ENCODE measurements around the gene UBL7. TPM values are rescaled to one million over a fixed set of nuclear protein-coding genes. Genes with fewer than 3 reads are reported as not detected.

The UBL7 gene
- polyA plus RNA-seq, 3 donors: 60.2 to 68.7 (median 66.8) TPM

DNA sequence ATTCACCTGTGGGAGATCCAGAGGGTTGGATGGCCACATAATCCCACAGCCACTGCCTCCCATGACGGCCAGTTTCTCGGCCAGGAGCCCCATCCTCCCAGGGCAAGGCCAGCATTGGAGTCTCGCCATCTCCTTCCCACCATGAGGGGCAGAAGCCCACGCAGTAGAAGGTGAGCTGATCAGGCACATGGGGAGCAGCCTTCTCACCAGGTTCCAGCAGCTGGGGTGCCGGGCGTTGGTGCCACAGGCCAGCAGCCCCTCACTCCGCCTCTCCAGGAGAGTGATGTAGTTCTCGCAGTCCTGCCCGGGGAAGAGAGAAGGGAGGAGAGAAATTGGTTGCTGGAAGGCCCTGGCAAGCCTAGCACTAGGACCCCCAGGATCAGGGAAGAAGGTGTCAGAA is 43.3 kb downstream of the UBL7 start:
- DNase-seq (ENCODE audit: extremely low read depth in 1 of 11, low read depth in 9 of 11, low spot score in 4 of 11): no peak

DNA sequence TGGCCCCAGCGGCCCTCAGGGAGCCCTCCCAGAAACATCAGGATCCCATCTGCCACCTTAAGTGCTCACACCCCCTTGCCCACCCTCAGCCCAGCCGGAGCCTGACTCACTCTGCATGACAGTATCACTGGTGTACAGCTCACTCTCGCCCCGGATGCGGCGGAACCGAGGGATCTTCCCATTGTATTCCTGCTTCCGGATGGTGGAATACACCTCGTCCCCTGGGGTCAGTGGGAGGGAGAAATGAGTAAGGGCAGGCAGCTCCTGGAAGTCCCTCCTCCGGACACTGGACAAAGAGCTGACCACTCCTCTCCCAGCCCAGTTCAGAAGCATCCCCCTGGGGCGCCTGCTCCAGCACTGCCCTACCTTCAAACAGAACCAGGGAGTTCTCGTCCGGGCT is 43.7 kb downstream of the UBL7 start:
- no peak for DNase-seq (ENCODE audit: extremely low read depth in 1 of 11, low read depth in 9 of 11, low spot score in 4 of 11)

DNA sequence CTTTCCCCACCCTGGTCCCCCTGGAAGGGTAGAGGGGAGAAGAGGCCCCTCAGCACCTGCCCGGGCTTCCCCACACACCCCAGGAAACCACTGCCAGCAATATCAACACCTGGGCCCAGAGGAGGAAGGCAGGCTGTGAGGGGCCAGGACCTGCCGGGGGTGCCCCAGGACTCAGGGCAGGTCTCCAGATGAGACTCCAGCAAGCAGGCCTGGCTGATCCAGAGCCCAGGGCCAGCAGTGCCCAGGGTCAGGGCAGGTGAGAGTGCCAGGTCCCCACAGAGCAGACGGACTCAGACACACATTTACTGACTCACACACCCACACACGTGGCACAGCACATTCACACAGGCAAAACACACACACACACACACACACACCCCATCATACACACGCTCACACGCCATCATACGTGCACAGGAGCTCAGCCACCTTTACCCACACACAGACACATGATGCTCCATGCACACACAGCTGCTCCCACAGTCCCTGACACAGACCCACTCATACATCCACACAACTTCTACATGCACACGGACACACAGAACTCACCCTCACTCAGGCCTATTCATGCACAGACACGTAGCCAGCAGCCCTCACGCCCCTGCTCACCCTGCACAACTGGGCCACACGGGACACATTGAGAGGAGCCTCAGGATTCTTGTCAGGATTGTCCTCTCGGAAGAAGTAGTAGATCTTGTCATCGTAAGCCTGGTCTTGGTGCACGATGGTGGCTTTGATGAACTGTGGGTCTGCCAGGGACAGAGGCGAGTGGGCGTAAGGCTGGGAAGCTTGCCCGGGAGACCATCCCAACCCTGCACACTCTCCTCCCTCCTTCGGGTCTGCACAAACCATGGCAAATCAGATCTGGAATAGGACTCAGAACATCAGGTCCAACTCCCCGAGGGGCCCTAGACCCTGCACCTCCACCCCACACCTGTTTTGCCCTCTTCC is 44.7 kb downstream of the UBL7 start:
- no peak for DNase-seq (ENCODE audit: extremely low read depth in 1 of 11, low read depth in 9 of 11, low spot score in 4 of 11)

DNA sequence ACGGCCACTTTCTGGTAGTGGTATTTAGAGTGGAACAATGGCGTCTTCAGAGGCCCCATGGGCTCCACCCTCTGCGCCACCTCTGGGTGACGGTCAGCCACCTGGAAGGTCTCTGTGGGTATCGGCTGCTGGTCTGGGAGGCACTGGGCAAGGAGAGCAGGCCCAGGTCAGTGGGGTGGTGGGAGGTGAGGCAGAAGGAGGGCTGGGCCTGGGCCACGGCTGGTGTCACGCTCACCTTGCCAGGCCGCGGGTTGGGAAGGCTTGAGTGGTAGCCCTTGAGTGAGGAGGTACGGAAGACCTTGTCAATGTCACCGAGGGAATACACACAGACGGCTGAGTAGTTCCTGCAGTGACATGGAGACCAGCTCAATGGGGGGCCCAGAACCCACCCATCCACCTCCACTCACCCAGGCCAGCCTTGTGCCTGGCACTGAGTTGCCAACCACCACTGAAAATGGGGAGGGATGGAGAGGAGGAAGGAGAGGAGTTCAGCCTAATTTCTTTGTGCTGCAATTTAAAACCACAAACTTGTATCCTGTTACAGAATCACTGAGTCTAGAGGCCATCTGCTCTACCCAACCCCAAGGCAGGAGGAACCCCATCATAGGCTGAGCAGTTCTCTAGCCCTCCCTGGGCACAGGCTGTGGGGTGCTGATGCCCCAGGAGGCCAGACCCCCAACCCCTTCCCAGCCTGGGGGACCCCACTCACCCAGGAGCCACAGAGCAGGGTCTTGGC is 46.2 kb downstream of the UBL7 start:
- no peak for DNase-seq (ENCODE audit: extremely low read depth in 1 of 11, low read depth in 9 of 11, low spot score in 4 of 11)

DNA sequence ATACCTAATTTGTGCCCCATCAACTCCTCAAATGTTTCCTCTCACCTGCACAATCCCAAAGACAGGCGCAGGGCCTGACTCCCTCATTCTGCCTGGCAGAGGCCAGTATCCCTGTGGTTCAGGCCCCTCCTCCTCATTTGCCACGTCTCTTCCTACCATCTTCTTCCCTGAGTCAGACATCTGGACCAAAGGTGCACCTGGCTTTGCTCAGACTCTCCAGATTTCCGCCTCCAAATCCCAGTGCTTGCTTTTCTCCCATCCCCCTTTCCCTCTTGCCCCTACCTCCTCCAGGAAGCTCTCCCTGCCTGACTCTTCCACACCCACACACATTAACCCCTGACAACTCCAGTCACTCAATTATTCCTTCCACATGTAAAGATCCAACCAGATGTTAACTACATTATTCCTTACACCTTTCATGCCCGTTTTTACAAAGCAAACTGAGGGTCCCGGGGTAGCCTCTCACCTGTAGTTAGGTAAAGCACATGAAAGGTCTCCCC is 46.8 kb downstream of the UBL7 start:
- DNase-seq (ENCODE audit: extremely low read depth in 1 of 11, low read depth in 9 of 11, low spot score in 4 of 11): no peak

DNA sequence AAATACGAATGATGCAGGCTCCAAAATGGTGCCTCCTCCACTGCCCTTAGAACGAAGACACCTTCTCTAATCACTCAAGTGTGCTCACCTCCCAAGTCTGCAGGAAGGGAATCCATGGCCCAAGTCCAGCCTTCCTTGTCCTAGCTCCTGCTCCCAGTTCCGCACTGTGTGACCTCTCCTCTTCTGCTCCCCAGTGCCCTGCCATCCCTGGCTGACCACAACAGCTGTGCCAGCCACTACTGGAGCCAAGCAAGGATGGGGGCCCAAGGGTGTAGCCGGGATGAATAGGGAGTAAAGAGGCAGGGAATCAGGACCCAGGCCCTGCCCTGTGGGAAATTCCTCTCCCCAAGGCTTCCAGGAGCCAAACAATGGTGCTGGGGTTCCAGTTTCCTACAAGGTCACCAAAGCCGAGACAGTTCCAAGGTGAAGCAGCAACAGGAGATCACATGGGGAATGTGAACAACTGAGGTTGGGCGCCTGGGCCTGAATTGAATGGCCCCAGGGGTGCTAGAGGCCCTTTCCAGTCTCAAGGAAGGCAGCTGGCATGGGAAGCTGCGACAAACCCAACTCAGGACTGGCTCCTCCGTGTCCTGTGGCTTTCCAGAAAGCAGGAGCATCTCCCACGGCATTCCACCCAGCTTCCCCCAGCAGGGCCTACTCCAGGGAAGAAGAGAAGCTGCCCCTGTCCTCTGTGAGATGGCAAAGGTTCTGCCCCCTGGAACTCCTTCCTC is 47.4 kb downstream of the UBL7 start:
- DNase-seq (ENCODE audit: extremely low read depth in 1 of 11, low read depth in 9 of 11, low spot score in 4 of 11): no peak

DNA sequence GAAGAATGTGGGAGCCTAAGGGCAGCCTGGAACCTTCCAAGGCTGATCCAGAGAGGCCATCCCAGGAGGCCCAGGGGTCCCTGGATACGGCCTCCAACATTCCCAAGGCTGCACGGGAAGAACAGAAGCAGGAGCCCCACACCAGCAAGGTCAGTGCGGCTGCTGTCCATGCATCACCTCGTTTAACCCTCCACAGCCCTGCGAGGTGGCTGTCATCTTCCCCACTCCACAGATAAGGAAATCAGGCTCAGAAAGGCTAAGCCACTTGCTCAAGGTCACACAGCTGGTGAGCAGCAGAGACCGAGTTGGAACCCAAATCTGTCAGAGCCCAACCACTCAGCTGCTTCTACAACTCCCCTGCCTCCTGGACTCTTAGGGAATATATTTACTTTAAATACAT is 48.8 kb downstream of the UBL7 start:
- no peak for DNase-seq (ENCODE audit: extremely low read depth in 1 of 11, low read depth in 9 of 11, low spot score in 4 of 11)

DNA sequence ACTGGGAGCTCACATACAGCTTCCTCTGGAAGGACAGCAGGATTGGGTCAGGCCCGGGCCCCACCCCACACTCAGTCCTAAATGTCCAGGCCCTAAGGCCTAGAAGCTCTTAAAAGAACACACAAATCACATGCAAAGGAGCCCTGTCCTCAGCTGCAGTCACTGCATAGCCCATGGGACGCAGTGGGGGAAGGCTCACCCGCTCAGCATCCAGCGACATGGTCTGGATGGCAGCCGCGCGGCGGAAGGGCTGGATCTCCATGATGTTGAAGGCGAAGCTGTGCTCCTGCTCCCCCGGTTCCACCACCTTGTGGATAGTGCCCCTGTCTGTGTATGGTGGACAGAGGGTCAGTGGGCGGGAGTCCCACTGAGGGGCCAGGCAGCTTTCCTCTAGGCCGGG is 49.3 kb downstream of the UBL7 start:
- DNase-seq (ENCODE audit: extremely low read depth in 1 of 11, low read depth in 9 of 11, low spot score in 4 of 11): no peak

DNA sequence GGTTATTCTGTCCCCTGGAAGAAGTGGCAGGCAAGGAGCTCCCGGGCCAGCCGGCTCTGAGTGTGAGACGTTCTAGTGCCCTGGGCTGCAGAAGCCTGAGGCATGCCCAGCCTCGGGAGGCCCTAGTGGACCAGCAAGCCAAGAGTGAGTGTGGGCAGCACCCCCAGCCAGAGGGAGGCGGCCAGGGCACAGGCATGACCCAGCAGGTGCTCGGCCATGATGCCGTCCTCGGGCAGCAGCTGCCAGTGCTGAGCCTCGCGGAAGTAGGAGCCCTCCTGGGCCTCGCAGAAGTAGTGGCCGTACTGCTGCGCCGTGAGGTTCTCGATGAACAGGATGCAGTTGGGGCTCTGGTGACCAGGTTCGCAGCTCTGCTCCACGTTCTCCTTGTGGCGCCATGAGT is 50.5 kb downstream of the UBL7 start:
- DNase-seq (ENCODE audit: extremely low read depth in 1 of 11, low read depth in 9 of 11, low spot score in 4 of 11): no peak

DNA sequence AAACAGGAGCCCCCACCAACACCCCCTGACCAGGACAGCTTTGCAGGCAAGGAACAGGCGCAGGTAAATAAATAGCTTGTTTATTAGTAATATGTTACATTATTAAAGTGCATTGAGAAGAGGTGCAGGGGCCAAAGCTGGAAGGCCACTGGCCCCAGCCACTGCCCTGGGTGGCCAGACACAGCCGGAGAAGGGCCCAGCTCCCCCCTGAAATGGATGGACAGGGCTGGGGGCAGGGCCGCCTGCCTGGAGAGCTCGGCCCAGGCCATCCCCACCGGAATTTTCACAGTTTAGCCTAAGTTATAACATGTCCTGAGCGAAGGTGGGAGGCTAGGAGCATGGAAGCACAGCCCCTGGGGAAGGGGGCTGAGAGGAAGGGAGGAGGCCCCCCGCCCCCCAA is 51.7 kb downstream of the UBL7 start:
- no peak for DNase-seq (ENCODE audit: extremely low read depth in 1 of 11, low read depth in 9 of 11, low spot score in 4 of 11)

DNA sequence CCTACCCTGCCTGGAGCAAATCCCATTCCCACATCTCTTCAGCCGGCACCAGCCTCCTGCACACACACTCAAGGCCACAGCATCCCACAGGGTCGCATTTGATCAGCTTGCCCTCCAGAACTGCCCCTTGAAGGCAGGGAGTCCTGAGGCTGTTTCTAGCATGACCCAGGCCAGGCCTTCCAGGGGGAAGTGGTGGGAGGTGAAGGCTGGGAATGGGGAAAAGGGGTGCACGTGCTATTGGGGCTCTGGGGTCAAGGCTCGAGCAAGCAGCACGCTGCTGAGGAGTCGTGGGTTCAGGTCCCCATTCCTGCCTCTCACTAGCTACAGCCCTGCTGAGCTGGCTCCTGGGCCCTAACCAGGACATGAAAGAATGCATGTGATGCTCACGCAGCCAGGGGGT is 52.1 kb downstream of the UBL7 start:
- DNase-seq (ENCODE audit: extremely low read depth in 1 of 11, low read depth in 9 of 11, low spot score in 4 of 11): no peak

DNA sequence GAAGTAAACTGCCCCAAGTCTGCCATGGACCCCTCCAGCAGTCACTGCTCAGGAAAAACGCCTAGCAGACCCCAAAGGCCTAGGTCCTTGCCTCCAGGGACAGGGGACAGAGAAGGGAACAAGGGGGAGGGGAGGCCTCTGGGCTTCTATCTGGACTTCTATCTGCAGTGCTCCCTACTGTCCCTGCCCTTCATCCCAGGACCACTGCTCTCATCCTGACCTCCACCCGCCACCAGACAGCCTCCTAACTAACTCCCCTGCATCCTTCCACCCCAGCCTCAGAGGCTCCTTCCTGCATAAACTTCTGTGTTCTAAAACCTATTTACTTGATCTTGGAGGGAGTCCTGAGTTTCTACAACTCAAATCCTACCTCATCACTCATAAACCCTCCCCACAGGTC is 52.6 kb downstream of the UBL7 start:
- no peak for DNase-seq (ENCODE audit: extremely low read depth in 1 of 11, low read depth in 9 of 11, low spot score in 4 of 11)

DNA sequence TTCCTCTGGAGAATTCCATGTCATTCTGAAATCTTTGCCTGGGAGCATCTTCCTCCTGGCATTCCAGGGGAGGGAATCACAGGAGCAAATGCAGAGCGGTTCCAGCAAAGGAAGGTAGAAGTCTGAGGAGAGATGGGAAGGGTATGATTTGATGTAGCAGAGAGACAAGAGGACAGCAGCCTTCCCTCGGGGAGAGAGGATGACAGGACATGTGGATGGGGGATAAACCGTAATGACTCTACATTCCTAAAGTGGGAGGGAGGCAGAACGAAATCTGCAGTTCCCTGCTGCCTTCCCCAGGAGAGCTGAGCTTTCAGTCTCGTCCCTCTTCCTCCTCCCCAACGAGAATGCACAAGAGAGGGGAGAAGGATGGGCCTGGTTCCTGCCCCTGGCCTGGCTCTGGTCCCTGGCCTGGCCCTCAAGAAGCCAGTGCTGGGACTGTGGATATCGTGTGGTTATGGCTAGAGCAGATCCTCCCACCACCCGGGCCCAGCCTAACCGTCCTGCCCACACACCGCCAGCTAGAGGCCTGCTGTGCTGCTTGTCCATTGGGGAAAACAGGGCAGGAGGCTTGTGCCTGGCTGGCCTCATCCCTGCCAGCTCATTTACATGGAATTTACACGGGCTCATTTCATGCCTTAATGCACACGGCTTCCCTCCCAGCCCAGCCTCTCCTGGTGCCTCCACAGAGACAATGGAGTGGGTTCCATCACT is 53.8 kb downstream of the UBL7 start:
- peak in 5 of 11 donors; percentile 31 to 62 (median 60) for DNase-seq (ENCODE audit: extremely low read depth in 1 of 11, low read depth in 9 of 11, low spot score in 4 of 11)

DNA sequence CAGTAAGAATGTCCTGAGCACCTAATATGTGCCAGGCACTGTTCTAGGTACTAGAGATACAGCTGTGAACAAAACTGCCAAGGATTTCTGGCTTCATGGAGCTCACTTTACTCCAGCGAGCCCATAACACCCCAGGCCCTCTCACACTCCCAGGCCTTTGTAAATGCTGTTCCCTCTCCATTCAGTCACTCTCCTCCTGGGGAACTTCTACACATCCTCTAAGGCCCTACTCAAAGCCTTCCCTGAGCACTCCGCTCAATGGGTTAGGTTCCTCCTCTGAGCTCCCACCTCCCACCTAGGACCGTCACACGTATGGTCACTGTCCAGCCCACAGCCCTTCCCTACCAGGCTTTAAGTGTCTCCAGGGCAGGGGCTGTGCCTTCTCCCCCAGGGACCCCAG is 54.4 kb downstream of the UBL7 start:
- DNase-seq (ENCODE audit: extremely low read depth in 1 of 11, low read depth in 9 of 11, low spot score in 4 of 11): no peak

DNA sequence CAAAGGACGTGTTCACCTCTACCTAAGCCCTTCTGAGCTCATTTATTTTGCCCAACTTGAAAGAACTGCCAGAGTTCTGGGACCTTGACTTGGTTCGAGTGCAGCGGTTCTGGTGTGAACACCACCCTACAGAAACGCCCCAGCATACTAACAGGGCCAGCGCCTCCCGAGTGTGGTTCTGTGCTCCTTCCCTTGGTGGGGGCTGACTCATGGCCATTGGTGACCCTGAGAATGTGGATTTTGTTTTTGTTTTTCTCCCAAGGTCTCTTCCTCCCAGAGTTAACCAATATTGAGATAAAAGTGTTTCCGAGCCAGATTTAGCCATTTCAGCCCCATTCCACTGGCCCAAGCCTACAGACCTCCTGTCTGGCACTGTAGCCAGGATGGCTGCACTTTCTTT is 55.1 kb downstream of the UBL7 start:
- no peak for DNase-seq (ENCODE audit: extremely low read depth in 1 of 11, low read depth in 9 of 11, low spot score in 4 of 11)

DNA sequence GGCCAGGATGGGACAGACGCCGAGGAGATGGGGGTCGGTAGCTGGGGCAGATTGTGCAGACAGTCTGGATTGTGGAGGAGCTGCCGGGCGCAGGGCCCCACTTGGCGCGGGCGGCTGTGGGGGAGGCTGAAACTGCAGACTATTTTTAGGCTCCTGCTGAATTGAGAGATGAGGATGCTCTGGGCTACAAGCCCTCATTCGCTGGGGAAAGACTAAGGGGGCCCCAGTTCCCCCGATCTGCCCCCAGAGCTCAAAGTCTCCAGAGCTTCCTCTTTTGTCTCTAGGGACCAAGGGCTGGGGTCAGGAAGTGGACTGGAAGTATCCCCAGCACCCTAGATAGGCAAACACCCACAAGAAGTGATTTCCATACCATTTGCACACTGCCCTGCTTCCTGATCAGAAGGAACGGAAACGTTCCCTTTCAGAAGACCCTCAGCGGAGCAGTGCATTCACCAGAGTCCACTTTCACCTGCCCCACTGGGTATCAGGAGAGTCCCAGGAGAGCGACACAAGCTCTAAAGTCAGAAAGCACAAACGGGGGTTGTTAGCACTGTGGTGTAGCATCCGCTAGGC is 56.9 kb downstream of the UBL7 start:
- DNase-seq (ENCODE audit: extremely low read depth in 1 of 11, low read depth in 9 of 11, low spot score in 4 of 11): no peak

DNA sequence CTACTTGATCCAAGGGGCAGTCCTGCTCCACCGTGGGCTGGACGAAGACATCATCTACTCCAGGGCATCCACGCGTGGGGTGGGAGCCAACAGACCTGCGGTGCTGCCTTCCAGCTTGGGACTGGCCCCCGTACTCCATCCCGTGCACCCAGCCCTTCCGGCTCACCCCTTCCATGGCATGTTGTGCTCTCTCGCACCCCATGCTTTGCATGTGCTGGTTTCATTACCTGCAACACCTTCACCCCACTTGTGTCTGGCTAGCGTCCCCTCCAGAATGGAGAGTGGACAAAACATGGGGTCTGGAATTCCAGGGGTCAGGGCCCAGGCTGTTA is 57.4 kb downstream of the UBL7 start:
- no peak for DNase-seq (ENCODE audit: extremely low read depth in 1 of 11, low read depth in 9 of 11, low spot score in 4 of 11)

DNA sequence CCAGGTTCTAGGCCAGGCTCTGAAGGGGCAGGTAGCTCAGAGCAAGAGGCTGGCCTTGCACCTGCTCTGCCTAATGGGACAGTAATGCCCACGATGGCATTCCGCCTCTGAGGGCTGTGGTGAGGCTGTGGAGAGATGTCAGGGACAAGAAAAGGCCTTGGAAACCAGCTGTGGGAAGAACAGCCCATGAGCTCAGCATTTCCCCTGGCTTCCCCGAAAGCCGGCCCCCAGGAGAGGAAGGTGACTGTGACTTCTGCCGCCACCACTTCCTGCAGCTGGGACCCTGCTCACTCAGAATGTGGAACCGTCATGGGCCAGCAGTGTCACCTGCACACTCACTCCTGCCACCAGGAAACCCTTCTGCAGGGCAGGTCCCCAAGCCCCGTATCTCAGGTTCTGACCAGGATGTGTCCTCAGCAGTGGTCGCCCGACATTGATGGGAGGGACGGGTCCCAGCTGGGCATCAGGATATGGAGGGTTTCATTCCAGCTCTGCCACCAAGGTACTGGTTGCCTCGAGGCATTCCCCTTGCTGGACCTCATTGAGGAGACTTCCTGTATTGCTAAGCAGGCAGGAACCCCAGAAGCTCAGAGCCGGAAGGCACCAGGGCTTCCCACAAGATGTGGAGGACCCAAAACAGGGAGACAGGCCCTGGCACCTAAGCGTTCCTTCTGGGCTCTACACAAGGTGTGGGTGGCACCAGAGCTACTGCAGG is 57.9 kb downstream of the UBL7 start:
- no peak for DNase-seq (ENCODE audit: extremely low read depth in 1 of 11, low read depth in 9 of 11, low spot score in 4 of 11)
